Activated CD4-positive, CD25-positive, alpha-beta regulatory T cell (primary cell): ENCODE results near the gene THAP9.

Source experiments
- DNase-seq, 4 experiments: peaks; one replicate each; lab custom pipeline; 2025; lab: John Stamatoyannopoulos, UW

Gene THAP9

GRCh38 chr4:82965763-82966162 is 65.2 kb downstream of the THAP9 start:
- no peak for DNase-seq

GRCh38 chr4:82968972-82969371 is 68.4 kb downstream of the THAP9 start:
- no peak for DNase-seq

- no peak for DNase-seq
Measured at GRCh38 chr4:82969414-82969813, 68.9 kb downstream of the THAP9 start.
